HG03520 (cell line): ENCODE results near the gene IQGAP2.
"Not testable (repeated sequence)": the region's sequence is repeated elsewhere in the genome, so short reads cannot be mapped to it uniquely, and the experiment has no call there.

ENCODE experiments used
- ATAC-seq: cut with Tn5 transposase; IDR thresholded peaks from one replicate; pipeline ENCODE4 v1.9.1; 2021; ENCODE audit warnings: mild to moderate bottlenecking, moderate library complexity; ENCODE audit not compliant: unreplicated experiment

IQGAP2 gene, protein sequence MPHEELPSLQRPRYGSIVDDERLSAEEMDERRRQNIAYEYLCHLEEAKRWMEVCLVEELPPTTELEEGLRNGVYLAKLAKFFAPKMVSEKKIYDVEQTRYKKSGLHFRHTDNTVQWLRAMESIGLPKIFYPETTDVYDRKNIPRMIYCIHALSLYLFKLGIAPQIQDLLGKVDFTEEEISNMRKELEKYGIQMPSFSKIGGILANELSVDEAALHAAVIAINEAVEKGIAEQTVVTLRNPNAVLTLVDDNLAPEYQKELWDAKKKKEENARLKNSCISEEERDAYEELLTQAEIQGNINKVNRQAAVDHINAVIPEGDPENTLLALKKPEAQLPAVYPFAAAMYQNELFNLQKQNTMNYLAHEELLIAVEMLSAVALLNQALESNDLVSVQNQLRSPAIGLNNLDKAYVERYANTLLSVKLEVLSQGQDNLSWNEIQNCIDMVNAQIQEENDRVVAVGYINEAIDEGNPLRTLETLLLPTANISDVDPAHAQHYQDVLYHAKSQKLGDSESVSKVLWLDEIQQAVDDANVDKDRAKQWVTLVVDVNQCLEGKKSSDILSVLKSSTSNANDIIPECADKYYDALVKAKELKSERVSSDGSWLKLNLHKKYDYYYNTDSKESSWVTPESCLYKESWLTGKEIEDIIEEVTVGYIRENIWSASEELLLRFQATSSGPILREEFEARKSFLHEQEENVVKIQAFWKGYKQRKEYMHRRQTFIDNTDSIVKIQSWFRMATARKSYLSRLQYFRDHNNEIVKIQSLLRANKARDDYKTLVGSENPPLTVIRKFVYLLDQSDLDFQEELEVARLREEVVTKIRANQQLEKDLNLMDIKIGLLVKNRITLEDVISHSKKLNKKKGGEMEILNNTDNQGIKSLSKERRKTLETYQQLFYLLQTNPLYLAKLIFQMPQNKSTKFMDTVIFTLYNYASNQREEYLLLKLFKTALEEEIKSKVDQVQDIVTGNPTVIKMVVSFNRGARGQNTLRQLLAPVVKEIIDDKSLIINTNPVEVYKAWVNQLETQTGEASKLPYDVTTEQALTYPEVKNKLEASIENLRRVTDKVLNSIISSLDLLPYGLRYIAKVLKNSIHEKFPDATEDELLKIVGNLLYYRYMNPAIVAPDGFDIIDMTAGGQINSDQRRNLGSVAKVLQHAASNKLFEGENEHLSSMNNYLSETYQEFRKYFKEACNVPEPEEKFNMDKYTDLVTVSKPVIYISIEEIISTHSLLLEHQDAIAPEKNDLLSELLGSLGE (N-terminal part only)

GRCh38 chr5:76402886-76403765, at the start of gene IQGAP2:
Gene IQGAP2, plus strand, starts transcription at chr5:76403285. Its CDS starts 261 bp downstream, at chr5:76403546.
- peak; percentile 54 for ATAC-seq

DNA sequence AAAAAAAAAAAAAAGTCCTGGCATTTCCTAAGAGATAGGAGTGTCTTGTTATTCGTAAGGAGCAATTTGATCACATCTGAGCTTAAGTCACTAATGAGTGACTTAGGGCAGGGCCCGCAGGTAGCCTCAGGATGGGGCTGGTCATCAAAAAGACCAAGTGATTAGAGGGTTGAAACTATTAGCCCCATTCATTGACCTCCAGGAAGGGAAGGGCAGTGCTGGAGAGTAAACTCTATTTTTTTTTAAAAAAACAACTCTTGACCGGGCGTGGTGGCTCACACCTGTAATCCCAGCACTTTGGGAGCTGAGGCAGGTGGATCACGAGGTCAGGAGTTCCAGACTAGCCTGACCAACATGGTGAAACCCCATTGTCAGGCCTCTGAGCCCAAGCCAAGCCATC, 46.2 kb upstream of the IQGAP2 start:
- ATAC-seq = no peak

DNA sequence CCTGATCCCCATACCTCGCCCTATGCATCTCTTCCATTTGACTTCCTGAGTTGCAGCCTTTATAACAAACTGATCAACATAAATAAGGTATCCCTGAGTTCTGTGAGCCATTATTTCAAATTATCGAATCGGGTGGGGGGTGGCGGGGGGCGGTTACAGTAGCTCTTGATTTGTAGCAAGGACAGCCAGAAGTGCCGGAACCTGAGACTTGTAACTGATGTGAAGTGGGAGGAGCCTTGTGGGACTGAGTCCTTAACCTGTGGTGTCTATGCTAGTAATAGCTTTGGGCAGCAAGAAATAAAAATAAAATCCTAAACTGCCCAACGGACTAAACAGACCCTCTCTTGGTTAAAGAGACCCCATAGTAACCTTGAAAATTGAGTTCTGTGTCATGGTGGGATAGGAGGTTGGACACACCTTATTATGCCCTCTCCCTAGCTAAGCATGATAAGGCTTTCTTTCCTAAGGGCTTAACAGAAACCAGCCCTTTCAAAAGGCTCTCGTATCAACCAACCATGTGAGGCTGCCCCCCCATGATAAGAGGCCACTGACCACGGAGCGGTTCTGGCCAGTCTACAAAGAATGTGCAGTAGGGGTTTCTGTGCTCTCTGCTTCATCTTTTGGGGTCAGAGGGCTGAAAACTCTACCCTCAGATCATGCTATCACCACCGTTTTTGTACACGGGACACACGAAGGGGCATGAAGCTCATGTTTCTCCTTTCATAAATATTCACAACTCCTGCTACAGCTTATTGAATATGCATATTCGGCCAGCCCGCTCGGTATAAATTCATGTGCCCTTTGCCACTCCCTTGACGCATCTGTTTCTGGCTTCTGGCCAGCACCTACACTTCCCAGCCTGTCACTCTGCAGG, 39.5 kb upstream of the IQGAP2 start:
- no peak for ATAC-seq

GRCh38 chr5:76364226-76364589, 38.9 kb upstream of the IQGAP2 start:
- ATAC-seq = no peak

GRCh38 chr5:76365561-76365960, 37.5 kb upstream of the IQGAP2 start:
- no peak for ATAC-seq

DNA sequence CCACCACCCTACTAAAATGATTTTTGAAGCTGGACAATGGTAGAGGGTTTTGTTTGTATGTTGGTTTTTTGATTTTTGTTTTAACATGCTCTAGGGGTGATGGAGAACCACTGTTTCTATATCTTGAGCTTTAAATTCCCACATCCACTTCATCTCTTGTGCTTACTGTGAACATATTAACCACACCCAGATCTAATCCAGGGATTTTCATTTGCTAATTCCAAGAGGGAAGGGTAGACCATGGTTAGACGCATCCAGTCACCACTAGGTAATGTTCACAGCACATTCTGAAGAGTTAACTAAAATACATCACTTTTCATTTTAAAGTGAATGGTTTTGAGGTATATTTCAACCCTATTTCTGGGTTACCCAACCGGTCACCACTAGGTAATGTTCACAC, 36.5 kb upstream of the IQGAP2 start:
- no peak for ATAC-seq

- no peak for ATAC-seq
Measured at GRCh38 chr5:76367623-76368371, 35.3 kb upstream of the IQGAP2 start.

DNA sequence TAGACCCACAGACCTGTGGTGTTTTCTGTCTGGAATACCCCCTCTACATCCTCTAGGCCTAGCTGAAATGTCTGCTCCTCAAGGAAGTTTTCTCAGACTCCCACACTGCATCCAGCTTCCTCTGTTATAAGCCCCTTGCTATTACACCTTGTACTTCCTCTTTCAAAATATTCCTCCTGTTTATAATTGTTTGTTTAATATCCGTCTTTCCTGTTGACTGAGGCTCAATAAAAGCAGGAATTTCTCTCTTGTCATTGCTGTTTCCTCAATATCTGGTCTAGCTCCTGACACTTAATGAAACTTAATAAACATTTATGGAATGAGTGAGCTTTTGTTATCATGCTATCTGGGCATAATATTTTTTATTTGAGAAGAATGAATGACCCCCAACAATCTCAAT, 34.1 kb upstream of the IQGAP2 start:
- ATAC-seq = no peak

DNA sequence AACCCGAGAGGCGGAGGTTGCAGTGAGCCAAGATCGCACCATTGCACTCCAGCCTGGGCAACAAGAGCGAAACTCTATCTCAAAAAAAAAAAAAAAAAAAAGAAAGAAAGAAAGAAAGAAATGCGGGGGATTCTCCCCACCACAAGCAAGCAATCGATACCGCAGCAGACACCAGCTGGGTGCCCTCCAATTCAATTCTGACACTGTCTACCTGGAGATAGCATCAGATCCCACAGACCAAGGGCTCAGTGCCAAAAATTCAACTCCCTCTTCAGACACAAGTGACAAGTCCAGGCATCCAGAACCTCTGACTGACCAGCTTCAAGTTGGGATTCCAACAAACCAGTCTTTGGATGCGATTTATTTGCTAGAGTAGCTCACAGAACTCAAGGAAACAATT, 33.4 kb upstream of the IQGAP2 start:
- not testable (repeated sequence) for ATAC-seq

DNA sequence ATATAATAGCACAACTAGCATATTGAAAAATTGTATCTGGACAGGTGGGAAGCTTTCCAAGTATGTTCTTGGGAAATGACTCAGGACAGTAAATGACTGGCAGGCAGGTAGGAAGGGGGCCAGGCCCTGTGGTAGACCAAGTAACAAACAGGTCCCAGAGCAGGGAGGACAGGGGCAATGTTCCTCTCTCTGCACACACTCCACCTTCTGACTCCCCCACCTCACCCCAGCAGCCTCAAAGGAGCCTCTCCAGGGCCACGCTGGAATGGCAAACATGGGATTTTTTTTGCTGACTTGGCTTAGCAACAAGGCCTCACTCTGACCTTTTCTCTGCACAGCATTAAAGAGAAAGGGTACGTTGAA, 31.1 kb upstream of the IQGAP2 start:
- ATAC-seq = no peak

DNA sequence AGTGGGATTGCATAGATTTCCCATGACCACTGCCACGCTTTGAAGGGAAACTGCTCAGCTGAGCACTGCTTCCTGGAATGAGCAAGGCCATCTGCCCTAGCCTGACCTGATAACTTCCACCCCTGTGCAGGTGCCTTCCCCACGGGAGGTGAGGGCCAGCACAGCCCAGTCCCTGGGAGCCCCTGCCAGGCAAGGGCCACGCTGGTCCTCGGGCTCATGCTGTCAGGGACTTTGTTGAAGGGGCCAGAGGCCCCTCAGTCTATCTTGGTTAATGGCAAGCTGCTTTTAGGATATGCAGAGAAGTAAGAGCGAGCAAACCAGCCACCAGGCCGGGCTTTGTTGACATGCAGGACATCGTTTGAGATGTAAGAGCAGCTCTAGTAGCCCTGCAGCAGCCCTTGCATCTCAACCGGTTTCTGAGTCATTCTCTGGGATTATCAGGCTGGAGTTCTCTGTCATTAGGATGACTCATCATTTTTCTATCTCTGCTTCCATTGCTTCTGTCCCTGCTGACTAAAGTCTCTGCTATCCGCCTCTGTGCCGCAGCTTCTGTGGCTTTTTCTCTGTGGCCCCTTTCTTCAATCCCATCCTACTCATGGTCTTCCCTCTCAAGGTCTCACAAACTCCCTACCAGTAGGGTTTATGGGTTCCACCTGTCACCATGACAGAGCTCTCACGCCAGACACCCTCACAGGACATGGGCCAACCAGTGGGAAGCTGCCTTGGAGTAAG, 30.6 kb upstream of the IQGAP2 start:
- ATAC-seq = no peak

GRCh38 chr5:76376148-76376865, 26.8 kb upstream of the IQGAP2 start:
- no peak for ATAC-seq

GRCh38 chr5:76376866-76377230, 26.2 kb upstream of the IQGAP2 start:
- ATAC-seq = no peak

DNA sequence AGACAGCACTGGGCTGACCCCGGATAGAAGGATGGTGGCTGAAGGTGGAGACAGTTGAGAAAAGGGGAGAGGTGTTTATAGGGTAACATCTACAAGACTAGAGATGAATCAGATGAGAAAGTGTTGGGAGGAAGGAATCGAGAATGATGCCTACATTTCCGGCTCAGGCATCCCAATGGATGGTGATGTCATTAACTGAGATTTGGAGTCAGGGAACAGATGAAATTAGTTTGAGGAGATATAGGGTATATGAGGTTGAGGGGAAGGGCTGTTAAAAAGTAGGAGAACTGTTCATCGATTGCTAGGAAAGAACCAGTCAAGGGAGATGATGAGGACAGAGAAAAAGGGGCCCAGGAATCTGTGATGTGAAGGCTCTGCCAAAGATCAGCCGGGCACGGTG, 24.7 kb upstream of the IQGAP2 start:
- no peak for ATAC-seq

DNA sequence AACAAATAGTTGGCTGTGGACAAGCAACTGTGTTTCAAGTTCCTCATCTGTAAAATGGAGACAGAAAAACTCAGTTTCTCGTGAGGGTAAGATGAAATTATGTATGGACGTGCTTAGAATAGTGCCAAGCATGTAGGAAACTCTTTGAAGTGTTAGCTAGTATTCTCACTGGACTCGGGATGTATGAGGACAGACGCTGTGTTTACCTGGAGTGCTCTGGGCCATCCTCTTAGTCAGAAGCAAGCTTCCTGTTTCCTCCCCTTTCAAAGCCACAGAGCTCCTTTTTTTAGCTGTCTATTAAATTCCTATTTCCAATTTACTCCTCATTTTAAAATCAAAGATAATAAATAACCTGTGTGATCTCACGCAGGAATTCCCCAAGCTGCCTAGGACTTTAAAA, 23.8 kb upstream of the IQGAP2 start:
- no peak for ATAC-seq

GRCh38 chr5:76379855-76380254, 23.2 kb upstream of the IQGAP2 start:
- ATAC-seq = no peak

DNA sequence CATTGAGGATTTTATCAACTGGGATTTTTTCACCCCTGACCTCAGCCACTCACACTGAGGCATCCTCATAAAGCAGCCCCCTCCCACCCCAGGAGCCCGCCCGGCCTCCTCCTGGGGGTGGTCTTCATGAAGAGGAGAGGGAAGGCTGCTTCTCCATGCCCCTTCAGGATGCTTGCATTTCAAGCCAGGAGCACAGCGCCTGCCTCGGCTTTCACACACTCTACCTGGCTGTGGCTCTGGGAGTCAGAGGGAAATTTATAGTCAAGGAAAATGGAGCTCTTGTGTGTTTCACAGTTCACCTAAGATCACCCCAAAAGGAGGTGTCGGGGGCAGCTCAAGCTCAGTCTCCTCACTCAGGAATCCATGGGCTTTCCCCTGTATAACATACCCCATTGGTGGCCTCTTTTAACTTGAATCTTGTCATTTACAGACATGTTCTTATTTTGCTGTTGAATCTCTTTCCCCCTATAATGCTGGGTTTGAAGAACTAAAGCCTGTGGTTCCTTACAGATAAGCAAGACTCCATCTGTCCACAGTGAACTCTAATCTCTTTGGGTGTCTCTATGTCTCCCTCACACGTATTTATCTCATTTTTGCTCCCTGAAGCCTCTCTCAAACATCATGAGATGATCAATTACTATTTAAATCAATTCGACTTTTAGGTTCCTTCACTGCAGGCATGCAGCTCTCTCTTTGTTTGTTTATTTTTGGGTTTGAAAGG, 22.6 kb upstream of the IQGAP2 start:
- no peak for ATAC-seq
